NT2/D1 (cell line): Measurements from ENCODE around the gene OPRL1.

ENCODE experiments used
- DNase-seq: peaks from one replicate; pipeline ENCODE4 v3.0.0-alpha.2; 2011; ENCODE audit warnings: low read depth, low spot score
- H3K27me3 ChIP-seq: 2 replicates; pipeline ENCODE4 v1.6.0; 2011; ENCODE audit warnings: mild to moderate bottlenecking; ENCODE audit not compliant: insufficient read length, insufficient read depth
- H3K36me3 ChIP-seq: 2 replicates; pipeline ENCODE4 v1.6.1; 2011; ENCODE audit warnings: mild to moderate bottlenecking, low read length, mixed read lengths; ENCODE audit not compliant: insufficient read depth, insufficient read length
- H3K4me1 ChIP-seq: 2 replicates; pipeline ENCODE4 v1.5.1; 2011; ENCODE audit not compliant: insufficient read depth, insufficient read length
- H3K4me3 ChIP-seq: 2 replicates; pipeline ENCODE4 v1.5.1; 2011; ENCODE audit warnings: low read depth; ENCODE audit not compliant: insufficient read length
- H3K9ac ChIP-seq: 2 replicates; pipeline ENCODE4 v1.6.0; 2011; ENCODE audit warnings: low read depth; ENCODE audit not compliant: insufficient read length
- H3K9me3 ChIP-seq: 2 replicates; pipeline ENCODE4 v1.5.1; 2011; ENCODE audit warnings: mild to moderate bottlenecking, low read length; ENCODE audit not compliant: insufficient read depth
- SUZ12 ChIP-seq: IDR thresholded peaks from 2 replicates; pipeline ENCODE4 v1.6.1; 2011; ENCODE audit not compliant: insufficient read length, insufficient read depth; ENCODE audit errors: extremely low read depth
- YY1 ChIP-seq: IDR thresholded peaks from 2 replicates; pipeline ENCODE4 v1.6.1; 2011; ENCODE audit not compliant: insufficient read length, insufficient read depth
- ZNF274 ChIP-seq: IDR thresholded peaks from 2 replicates; pipeline ENCODE4 v1.6.1; 2011; ENCODE audit warnings: mild to moderate bottlenecking, low read depth, low read length

Gene OPRL1

GRCh38 chr20:64044484-64045247 is 35.2 kb upstream of the OPRL1 start:
- Histone ChIP-seq H3K4me1 (peaks cover 22% of the 10 kb centered on the region), H3K4me3 (no peak overlapping the region), H3K36me3 (peaks cover 3% of the 10 kb centered on the region), H3K27me3 (peaks cover 68% of the 10 kb centered on the region), H3K9me3 (peaks cover 3% of the 10 kb centered on the region; the same call in 1 of the 2 replicates), H3K9ac (peak overlapping the region; percentile 42)
- TF ChIP-seq YY1: no peak
- TF ChIP-seq SUZ12: no peak
- no peak for TF ChIP-seq ZNF274
- no peak for DNase-seq

DNA sequence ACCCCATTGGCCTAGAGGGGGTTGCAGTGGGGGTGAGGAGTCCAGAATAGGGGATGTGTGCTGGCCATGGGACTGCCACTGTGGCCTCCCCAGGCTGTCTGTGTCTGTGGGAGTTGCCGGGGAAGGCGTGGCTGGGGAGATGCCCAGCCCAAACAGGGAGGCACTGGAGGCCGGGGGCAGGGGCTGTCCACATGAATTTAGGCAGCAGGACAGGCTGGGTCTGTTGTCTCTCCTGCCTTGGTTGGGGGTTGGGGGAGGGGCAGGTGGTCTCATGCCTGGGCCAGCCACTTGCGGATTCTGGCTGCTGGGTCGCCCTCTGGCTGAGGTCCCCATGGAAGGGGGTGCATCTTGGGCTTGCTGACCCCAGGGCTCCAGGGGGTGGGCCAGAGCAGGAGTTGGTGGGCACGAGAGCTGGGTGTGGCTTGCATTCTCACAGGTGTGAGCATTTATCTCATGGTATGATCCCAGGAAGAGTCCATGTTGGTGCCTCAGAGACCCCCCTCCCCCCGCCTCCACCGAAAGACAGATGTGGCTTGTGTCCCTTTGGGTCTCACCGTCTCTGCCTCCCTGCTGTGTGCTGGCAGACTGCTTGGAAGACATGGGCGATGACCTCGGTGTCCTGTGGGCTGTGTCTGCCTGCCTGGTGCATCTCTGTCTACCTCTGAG is 34.4 kb upstream of the OPRL1 start:
- H3K4me1 ChIP-seq: peaks cover 29% of the 10 kb centered on the region
- peaks cover 68% of the 10 kb centered on the region for H3K27me3 ChIP-seq
- no peak for TF ChIP-seq ZNF274
- no peak for TF ChIP-seq SUZ12
- TF ChIP-seq YY1: no peak
- DNase-seq: no peak
- H3K4me3 ChIP-seq: no peak overlapping the region
- peaks cover 3% of the 10 kb centered on the region for H3K36me3 ChIP-seq
- peak overlapping the region; percentile 42 for H3K9ac ChIP-seq
- H3K9me3 ChIP-seq: no peaks in the 10 kb centered on the region

DNA sequence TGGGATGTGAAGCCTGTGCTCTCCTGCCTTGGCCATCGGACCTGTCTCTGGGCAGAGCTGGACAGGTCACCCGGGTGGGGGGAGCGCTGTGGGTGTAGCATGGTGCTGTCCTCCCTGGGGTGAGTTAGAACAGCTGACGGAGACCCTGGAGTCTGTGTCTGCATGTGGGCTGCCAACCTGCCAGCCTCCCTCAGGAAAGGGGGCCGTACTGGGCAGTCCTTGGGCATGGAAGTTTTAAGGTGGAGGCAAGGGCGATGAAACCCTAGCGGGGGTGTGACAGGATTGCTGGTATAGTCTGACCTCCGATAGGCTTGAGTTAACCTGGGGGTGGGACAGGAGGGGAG is 32.9 kb upstream of the OPRL1 start:
- Histone ChIP-seq H3K9ac (no peak overlapping the region), H3K4me1 (peaks cover 30% of the 10 kb centered on the region), H3K9me3 (no peaks in the 10 kb centered on the region), H3K27me3 (peaks cover 52% of the 10 kb centered on the region), H3K36me3 (peaks cover 3% of the 10 kb centered on the region), H3K4me3 (no peak overlapping the region)
- TF ChIP-seq YY1 (no peak), SUZ12 (no peak), ZNF274 (no peak)
- DNase-seq: no peak

DNA sequence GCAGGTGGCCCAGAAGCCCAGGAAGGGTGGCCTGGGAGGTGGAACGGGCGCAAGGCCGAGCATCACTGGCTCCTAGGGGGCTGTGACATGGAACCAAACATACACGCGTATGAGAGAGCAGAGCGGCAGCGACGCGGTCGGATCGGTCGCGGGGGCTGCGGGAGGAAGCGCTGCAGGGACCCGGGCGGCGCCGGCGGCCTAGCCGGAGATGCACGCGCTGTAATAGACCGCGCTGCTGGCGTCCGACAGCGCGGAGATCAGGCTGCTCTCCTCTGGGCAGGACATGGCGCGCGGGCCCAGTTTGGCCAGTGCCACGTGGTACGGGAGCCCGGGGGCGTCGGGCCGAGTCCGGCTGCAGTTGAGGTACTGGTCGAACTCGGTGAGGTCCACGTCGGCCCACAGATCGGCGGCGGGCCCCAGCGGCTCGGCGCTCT is 31.9 kb upstream of the OPRL1 start:
- TF ChIP-seq SUZ12 (no peak), ZNF274 (no peak), YY1 (no peak)

GRCh38 chr20:64048402-64049044 is 31.4 kb upstream of the OPRL1 start:
- Histone ChIP-seq H3K27me3 (peaks cover 43% of the 10 kb centered on the region), H3K36me3 (peaks cover 3% of the 10 kb centered on the region), H3K4me3 (peak overlapping the region; percentile 42), H3K9me3 (no peaks in the 10 kb centered on the region), H3K9ac (peak overlapping the region; percentile 72), H3K4me1 (peaks cover 36% of the 10 kb centered on the region)
- DNase-seq: no peak
- no peak for TF ChIP-seq ZNF274
- no peak for TF ChIP-seq SUZ12
- TF ChIP-seq YY1: no peak

More for the DNA sequence above, 31.9 kb upstream of the OPRL1 start:
- Histone ChIP-seq H3K9ac (peak overlapping the region; percentile 72), H3K9me3 (no peaks in the 10 kb centered on the region), H3K27me3 (peaks cover 47% of the 10 kb centered on the region), H3K4me1 (peaks cover 31% of the 10 kb centered on the region), H3K36me3 (peaks cover 3% of the 10 kb centered on the region), H3K4me3 (peak overlapping the region; percentile 42)
- no peak for DNase-seq

DNA sequence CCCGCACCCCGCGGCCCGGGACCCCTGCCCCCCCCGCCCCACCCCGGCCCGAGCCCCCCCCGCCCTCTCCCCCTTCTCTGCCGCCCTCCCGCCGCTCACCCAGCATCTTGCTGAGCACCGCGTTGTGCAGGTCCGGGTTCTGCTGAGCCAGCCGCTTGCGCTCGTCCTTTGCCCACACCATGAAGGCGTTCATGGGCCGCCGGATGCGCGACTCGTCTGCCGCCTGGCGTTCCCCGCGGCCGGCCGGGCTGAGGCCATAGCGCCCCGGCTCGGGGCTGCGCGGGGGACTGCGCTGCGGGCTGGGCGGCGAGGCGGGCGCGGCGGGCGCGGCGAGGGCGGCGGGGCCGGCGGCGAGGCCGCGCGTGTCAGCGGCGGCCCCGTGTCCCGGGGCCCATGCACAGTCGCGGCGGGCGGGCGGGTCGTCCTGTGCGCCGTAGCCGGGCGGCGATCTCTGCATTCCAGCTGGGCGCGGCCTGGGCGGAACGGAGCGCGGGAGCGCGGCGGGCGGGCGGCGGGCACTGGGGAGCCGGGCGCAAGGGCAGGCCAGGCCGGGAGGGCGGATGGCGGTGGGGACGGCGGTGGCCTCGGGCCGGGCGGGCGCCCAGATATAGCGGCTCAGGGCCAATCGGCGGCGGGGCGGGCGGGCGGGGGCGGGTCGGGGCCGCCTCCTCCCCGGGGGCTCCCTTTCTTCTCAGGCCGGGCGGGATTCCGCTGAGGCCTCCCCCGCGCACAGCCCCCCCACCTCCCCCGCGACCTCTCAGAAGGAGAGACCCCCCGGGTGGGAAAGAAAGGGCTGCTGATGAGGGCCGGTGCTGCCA is 30.6 kb upstream of the OPRL1 start, which contains the start of gene SOX18:
TSS of gene SOX18 (minus strand) at position 580 of the 818 bp plus-strand sequence. CDS start at position 457, 123 bp downstream.
- Histone ChIP-seq H3K9ac (peak within 1 kb of the TSS; percentile 72), H3K27me3 (peaks cover 38% of the 10 kb centered on the region), H3K36me3 (peaks cover 3% of the 10 kb centered on the region), H3K9me3 (no peaks in the 10 kb centered on the region), H3K4me1 (peaks cover 43% of the 10 kb centered on the region), H3K4me3 (peak within 1 kb of the TSS; percentile 42)
- TF ChIP-seq ZNF274 (no peak), SUZ12 (no peak), YY1 (no peak)
- DNase-seq: no peak

DNA sequence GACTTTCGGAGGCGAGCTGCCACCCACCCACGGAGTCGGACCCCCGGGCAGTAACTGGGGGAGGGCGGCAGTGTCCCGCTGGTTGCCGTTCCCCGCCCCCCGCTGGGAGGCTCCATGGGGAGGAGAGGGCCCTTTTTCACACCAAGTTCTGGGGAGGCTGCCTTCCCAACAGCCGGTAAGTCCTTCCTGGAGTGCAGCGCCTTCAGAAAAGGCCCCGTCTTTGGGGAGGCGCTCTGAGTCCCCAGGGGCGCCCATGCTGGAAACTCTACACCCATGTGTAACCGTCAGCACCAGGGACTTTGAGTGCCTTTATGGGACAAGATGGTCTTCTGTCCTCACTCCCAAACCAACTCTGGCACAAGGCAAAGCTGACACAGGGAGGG is 30.0 kb upstream of the OPRL1 start:
- Histone ChIP-seq H3K4me3 (no peak overlapping the region), H3K9ac (peak overlapping the region; percentile 45), H3K27me3 (peaks cover 38% of the 10 kb centered on the region), H3K9me3 (no peaks in the 10 kb centered on the region), H3K4me1 (peaks cover 39% of the 10 kb centered on the region), H3K36me3 (peaks cover 3% of the 10 kb centered on the region)
- no peak for TF ChIP-seq YY1
- TF ChIP-seq ZNF274: no peak
- no peak for TF ChIP-seq SUZ12
- DNase-seq: no peak
